Measurements from ENCODE around the gene LRFN5. TPM values are rescaled to one million over a fixed set of nuclear protein-coding genes. Genes with fewer than 3 reads are reported as not detected.

The LRFN5 gene
- total and polyA plus RNA-seq, 9 of the 15 experiments (the other 6 are each of a cell fraction or from before 2014, with no cell fraction given), result 0.01 to 0.27 (median 0.09) TPM; not detected in 1

GRCh38 chr14:41916313-41916712 lies 309.6 kb downstream of the LRFN5 start:
- H3K4me1 ChIP-seq (replicated peaks in 1 of 2; ENCODE audit: control insufficient read depth in 2 of 2, insufficient read depth in 2 of 2, low read length in 2 of 2), result no peaks in the 10 kb centered on the region
- FAIRE-seq (no peak), ATAC-seq (no peak), DNase-seq (ENCODE audit: extremely low read depth in 1 of 4, low spot score in 3 of 4) (no peak)
- H3K79me2 ChIP-seq (ENCODE audit: control insufficient read depth, insufficient read depth, low read length), result no peaks in the 10 kb centered on the region
- intact Hi-C loops (cut with micrococcal nuclease), result no loop called here
- in situ Hi-C loops (cut with MboI), result no loop called here
- CTCF ChIA-PET (ENCODE audit: low intra/inter-chr PET ratio), result no interaction called here
- H3K9ac ChIP-seq (ENCODE audit: insufficient read depth in 1 of 2, low read depth in 2 of 2, low read length in 2 of 2), result no peak overlapping the region
- no peak overlapping the region for H3K4me2 ChIP-seq (ENCODE audit: insufficient read depth, low read length)
- BruUV-seq (replicated peaks), result no TSS peak
- TF ChIP-seq, protein P1, sequence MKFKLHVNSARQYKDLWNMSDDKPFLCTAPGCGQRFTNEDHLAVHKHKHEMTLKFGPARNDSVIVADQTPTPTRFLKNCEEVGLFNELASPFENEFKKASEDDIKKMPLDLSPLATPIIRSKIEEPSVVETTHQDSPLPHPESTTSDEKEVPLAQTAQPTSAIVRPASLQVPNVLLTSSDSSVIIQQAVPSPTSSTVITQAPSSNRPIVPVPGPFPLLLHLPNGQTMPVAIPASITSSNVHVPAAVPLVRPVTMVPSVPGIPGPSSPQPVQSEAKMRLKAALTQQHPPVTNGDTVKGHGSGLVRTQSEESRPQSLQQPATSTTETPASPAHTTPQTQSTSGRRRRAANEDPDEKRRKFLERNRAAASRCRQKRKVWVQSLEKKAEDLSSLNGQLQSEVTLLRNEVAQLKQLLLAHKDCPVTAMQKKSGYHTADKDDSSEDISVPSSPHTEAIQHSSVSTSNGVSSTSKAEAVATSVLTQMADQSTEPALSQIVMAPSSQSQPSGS (CRISPR knock-in tag; IDR thresholded peaks at IDR 0.05), result no peak
- TF ChIP-seq MAFK (IDR thresholded peaks at IDR 0.05; ENCODE audit: low read length) (no peak), C11orf30 (IDR thresholded peaks at IDR 0.05; ENCODE audit: low read depth) (peak; percentile 21; the same call in 1 of the 2 replicates), SRSF9 (IDR thresholded peaks at IDR 0.05; ENCODE audit: borderline replicate concordance, low read depth, low read length) (no peak), ZNF316 (IDR thresholded peaks at IDR 0.05) (peak; percentile 66), SFPQ (IDR thresholded peaks at IDR 0.05; ENCODE audit: low read depth, low read length) (no peak), ZBTB17 (CRISPR knock-in tag; IDR thresholded peaks at IDR 0.05) (no peak)
- POLR2A ChIA-PET, result no interaction called here
- no peak overlapping the region for H2AFZ ChIP-seq (ENCODE audit: low read depth, low read length)
- no peaks in the 10 kb centered on the region for H3K9me3 ChIP-seq (replicated peaks; ENCODE audit: control insufficient read depth, insufficient read depth, low read depth, low read length)
- H3K9me1 ChIP-seq (ENCODE audit: control insufficient read depth, insufficient read depth, low read length), result no peaks in the 10 kb centered on the region
- no peak overlapping the region for H3K27ac ChIP-seq (ENCODE audit: extremely low read depth, low read depth, low read length)
- no peak overlapping the region for H3K4me3 ChIP-seq
- H3K36me3 ChIP-seq (ENCODE audit: control insufficient read depth, insufficient read depth, low read length), result no peaks in the 10 kb centered on the region
- no peaks in the 10 kb centered on the region for H4K20me1 ChIP-seq (replicated peaks; ENCODE audit: control insufficient read depth, insufficient read depth, low read length)
- no peaks in the 10 kb centered on the region for H3K27me3 ChIP-seq (ENCODE audit: control insufficient read depth in 2 of 2, insufficient read depth in 2 of 2, low read length in 2 of 2)

All from K562 (cell line).